DOHH2 (cell line): ENCODE results near the gene ZNF653.
"Not testable (repeated sequence)": the region's sequence is repeated elsewhere in the genome, so short reads cannot be mapped to it uniquely, and the experiment has no call there.

Source experiments
- H3F3A ChIP-seq: fragments of 200-600 bp; sonication (generic), shearing (Covaris generic); 2 replicates; pipeline ENCODE4 v1.6.0; 2016; ENCODE audit warnings: antibody characterized with exemption, mild to moderate bottlenecking; ENCODE audit not compliant: control insufficient read depth, insufficient read depth
- H3K27ac ChIP-seq: fragments of 200-600 bp; sonication (generic); 2 replicates; pipeline ENCODE4 v1.5.1; 2014; ENCODE audit warnings: low read depth, mild to moderate bottlenecking, low read length, moderate library complexity
- H3K27me3 ChIP-seq: fragments of 200-600 bp; sonication (generic); 2 replicates; pipeline ENCODE4 v1.6.1; 2014; ENCODE audit warnings: mild to moderate bottlenecking, low read length, mixed read lengths; ENCODE audit not compliant: control insufficient read depth
- H3K36me3 ChIP-seq: fragments of 200-600 bp; sonication (generic); 2 replicates; pipeline ENCODE4 v1.6.1; 2014; ENCODE audit warnings: mild to moderate bottlenecking, low read length, moderate library complexity, mixed read lengths; ENCODE audit not compliant: control insufficient read depth
- H3K4me1 ChIP-seq: fragments of 200-600 bp; sonication (generic); 2 replicates; pipeline ENCODE4 v1.6.1; 2014; ENCODE audit warnings: mild to moderate bottlenecking, low read length, mixed read lengths; ENCODE audit not compliant: control insufficient read depth
- H3K4me2 ChIP-seq: fragments of 200-600 bp; sonication (generic); 2 replicates; pipeline ENCODE4 v1.6.0; 2014; ENCODE audit warnings: mild to moderate bottlenecking, low read length, moderate library complexity
- H3K4me3 ChIP-seq: fragments of 200-600 bp; sonication (generic); 2 replicates; pipeline ENCODE4 v1.5.1; 2014; ENCODE audit warnings: mild to moderate bottlenecking, low read length, mixed read lengths
- H3K79me2 ChIP-seq: fragments of 200-600 bp; sonication (generic); 2 replicates; pipeline ENCODE4 v1.6.1; 2014; ENCODE audit warnings: mild to moderate bottlenecking, low read length, mixed read lengths; ENCODE audit not compliant: control insufficient read depth
- H3K9me2 ChIP-seq: fragments of 200-600 bp; sonication (generic); replicated peaks from 2 replicates; pipeline ENCODE4 v1.6.1; 2014; ENCODE audit warnings: mild to moderate bottlenecking, low read length, mixed read lengths; ENCODE audit not compliant: control insufficient read depth
- H3K9me3 ChIP-seq: fragments of 200-600 bp; sonication (generic); 2 replicates; pipeline ENCODE4 v1.6.1; 2014; ENCODE audit warnings: antibody characterized with exemption, low read length, mixed read lengths; ENCODE audit not compliant: control insufficient read depth, insufficient read depth
- H4K20me1 ChIP-seq: fragments of 200-600 bp; sonication (generic); 2 replicates; pipeline ENCODE4 v1.6.0; 2014; ENCODE audit warnings: low read depth, mild to moderate bottlenecking, antibody characterized with exemption, low read length, moderate library complexity; ENCODE audit not compliant: control insufficient read depth, insufficient read depth
- EZH2phosphoT487 ChIP-seq: fragments of 200-600 bp; sonication (generic); IDR thresholded peaks from 2 replicates; pipeline ENCODE4 v1.6.1; 2017; ENCODE audit warnings: borderline replicate concordance, mild to moderate bottlenecking, antibody characterized with exemption, low read length, moderate library complexity, mixed read lengths
- TF ChIP-seq, protein P1 (sequence below): fragments of 200-600 bp; sonication (generic); IDR thresholded peaks from one replicate; pipeline ENCODE4 v1.5.1; 2014; ENCODE audit warnings: antibody characterized with exemption, mild to moderate bottlenecking, low read depth, low read length; ENCODE audit not compliant: poor library complexity, severe bottlenecking

Gene ZNF653

GRCh38 chr19:11456659-11457058 lies 49.0 kb downstream of the ZNF653 start:
- Histone ChIP-seq H3K9me3 (no peaks in the 10 kb centered on the region), H3K27ac (no peak overlapping the region), H3K4me3 (no peak overlapping the region), H3K9me2 (no peaks in the 10 kb centered on the region), H3F3A (peaks cover 6% of the 10 kb centered on the region; the same call in 1 of the 2 replicates), H3K79me2 (no peaks in the 10 kb centered on the region), H3K36me3 (no peaks in the 10 kb centered on the region), H4K20me1 (no peaks in the 10 kb centered on the region), H3K4me1 (peaks cover 8% of the 10 kb centered on the region), H3K4me2 (no peak overlapping the region), H3K27me3 (no peaks in the 10 kb centered on the region)
- TF ChIP-seq EZH2phosphoT487 = no peak
- TF ChIP-seq, protein P1, sequence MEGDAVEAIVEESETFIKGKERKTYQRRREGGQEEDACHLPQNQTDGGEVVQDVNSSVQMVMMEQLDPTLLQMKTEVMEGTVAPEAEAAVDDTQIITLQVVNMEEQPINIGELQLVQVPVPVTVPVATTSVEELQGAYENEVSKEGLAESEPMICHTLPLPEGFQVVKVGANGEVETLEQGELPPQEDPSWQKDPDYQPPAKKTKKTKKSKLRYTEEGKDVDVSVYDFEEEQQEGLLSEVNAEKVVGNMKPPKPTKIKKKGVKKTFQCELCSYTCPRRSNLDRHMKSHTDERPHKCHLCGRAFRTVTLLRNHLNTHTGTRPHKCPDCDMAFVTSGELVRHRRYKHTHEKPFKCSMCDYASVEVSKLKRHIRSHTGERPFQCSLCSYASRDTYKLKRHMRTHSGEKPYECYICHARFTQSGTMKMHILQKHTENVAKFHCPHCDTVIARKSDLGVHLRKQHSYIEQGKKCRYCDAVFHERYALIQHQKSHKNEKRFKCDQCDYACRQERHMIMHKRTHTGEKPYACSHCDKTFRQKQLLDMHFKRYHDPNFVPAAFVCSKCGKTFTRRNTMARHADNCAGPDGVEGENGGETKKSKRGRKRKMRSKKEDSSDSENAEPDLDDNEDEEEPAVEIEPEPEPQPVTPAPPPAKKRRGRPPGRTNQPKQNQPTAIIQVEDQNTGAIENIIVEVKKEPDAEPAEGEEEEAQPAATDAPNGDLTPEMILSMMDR = no peak

DNA sequence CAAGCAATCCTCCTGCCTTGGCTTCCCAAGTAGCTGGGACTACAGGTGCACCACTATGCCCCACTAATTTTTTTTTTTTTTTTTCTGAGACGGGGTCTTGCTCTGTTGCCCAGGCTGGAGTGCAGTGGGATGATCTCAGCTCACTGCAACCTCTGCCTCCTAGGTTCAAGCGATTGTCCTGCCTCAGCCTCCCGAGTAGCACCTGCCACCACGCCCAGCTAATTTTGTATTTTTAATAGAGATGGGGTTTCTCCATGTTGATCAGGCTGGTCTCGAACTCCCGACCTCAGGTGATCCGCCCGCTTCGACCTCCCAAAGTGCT lies 50.4 kb downstream of the ZNF653 start:
- H4K20me1 ChIP-seq, H3K79me2 ChIP-seq, H3K4me1 ChIP-seq, H3K4me2 ChIP-seq, H3K9me3 ChIP-seq, H3K27me3 ChIP-seq, H3K9me2 ChIP-seq, H3K27ac ChIP-seq, H3K36me3 ChIP-seq, H3K4me3 ChIP-seq, H3F3A ChIP-seq: not testable (repeated sequence)

GRCh38 chr19:11453468-11454341 lies 51.9 kb downstream of the ZNF653 start:
- H3F3A ChIP-seq = peaks cover 6% of the 10 kb centered on the region
- no peak overlapping the region for H3K4me2 ChIP-seq
- no peak overlapping the region for H3K27ac ChIP-seq
- H3K4me1 ChIP-seq = peaks cover 9% of the 10 kb centered on the region
- H3K27me3 ChIP-seq = no peaks in the 10 kb centered on the region
- no peak for TF ChIP-seq EZH2phosphoT487
- TF ChIP-seq, protein P1 = peak; percentile 79
- H3K9me3 ChIP-seq = no peaks in the 10 kb centered on the region
- H3K79me2 ChIP-seq = no peaks in the 10 kb centered on the region
- H3K9me2 ChIP-seq = no peaks in the 10 kb centered on the region
- H4K20me1 ChIP-seq = no peaks in the 10 kb centered on the region
- H3K36me3 ChIP-seq = peaks cover 16% of the 10 kb centered on the region
- no peak overlapping the region for H3K4me3 ChIP-seq

GRCh38 chr19:11452620-11453310 lies 52.9 kb downstream of the ZNF653 start:
- H3K27ac ChIP-seq = no peak overlapping the region
- H3K9me2 ChIP-seq = no peaks in the 10 kb centered on the region
- no peak overlapping the region for H3K4me3 ChIP-seq
- no peaks in the 10 kb centered on the region for H3K79me2 ChIP-seq
- H3K27me3 ChIP-seq = no peaks in the 10 kb centered on the region
- H4K20me1 ChIP-seq = no peaks in the 10 kb centered on the region
- TF ChIP-seq EZH2phosphoT487 = no peak
- TF ChIP-seq, protein P1 = peak; percentile 42
- no peak overlapping the region for H3K4me2 ChIP-seq
- peaks cover 6% of the 10 kb centered on the region for H3F3A ChIP-seq
- H3K9me3 ChIP-seq = no peaks in the 10 kb centered on the region
- H3K36me3 ChIP-seq = peaks cover 25% of the 10 kb centered on the region
- H3K4me1 ChIP-seq = peaks cover 9% of the 10 kb centered on the region
